HCT116 (cell line): ENCODE measurements around the gene KLK6. TPM values are rescaled to one million over a fixed set of nuclear protein-coding genes. Genes with fewer than 3 reads are reported as not detected.

ENCODE experiments used
- ATAC-seq: fragments of 200-7000 bp; cut with Tn5 transposase; 2 replicates; pipeline ENCODE4 v1.9.1; 2020; ENCODE audit warnings: mild to moderate bottlenecking, moderate library complexity
- BruUV-seq: library from RNA; stranded (reverse); fragments of 400-500 nt; replicated peaks from 2 replicates; lab custom pipeline; 2021; lab: Mats Ljungman, UMichigan
- CTCF ChIA-PET: fragments of 300-600 bp; sonication (Branson Sonifier 250); formaldehyde crosslinking; loops from one replicate; lab custom pipeline; 2021; ENCODE audit warnings: antibody characterized with exemption; lab: Charles Lee
- POLR2A ChIA-PET: fragments of 300-600, 350-600 bp; sonication (Branson Sonifier 250); formaldehyde crosslinking; loops from one replicate; lab custom pipeline; 2021; ENCODE audit warnings: antibody characterized with exemption; lab: Charles Lee
- RAD21 ChIA-PET, 2 experiments: fragments of 300-600 bp; sonication (Branson Sonifier 250); formaldehyde crosslinking; loops; one replicate each; lab custom pipeline; 2023; ENCODE audit warnings: low total read pairs in 2 of 2; ENCODE audit not compliant: uncharacterized antibody in 2 of 2, unreplicated experiment in 2 of 2, low non-redundant PET in 1 of 2; lab: Charles Lee
- DNase-seq: peaks from one replicate; pipeline ENCODE4 v3.0.0-alpha.2; 2010; ENCODE audit warnings: low read depth, low spot score
- H2AFZ ChIP-seq: fragments of 200-600 bp; shearing (Covaris generic), sonication (generic); 2 replicates; pipeline ENCODE4 v1.6.1; 2017; ENCODE audit warnings: low read depth, mixed run types, mixed read lengths, antibody characterized with exemption, low read length; ENCODE audit not compliant: poor library complexity, severe bottlenecking
- H3K27ac ChIP-seq: 2 replicates; pipeline ENCODE4 v1.5.1; 2012; ENCODE audit warnings: low read depth, low read length
- H3K27me3 ChIP-seq: fragments of 200-600 bp; sonication (generic); 2 replicates; pipeline ENCODE4 v1.6.1; 2016; ENCODE audit warnings: mixed run types, low read length, mixed read lengths; ENCODE audit not compliant: insufficient read depth
- H3K36me3 ChIP-seq, 2 experiments: fragments of 200-500 bp in 1 of 2; fragments of 200-600 bp in 1 of 2; sonication (Bioruptor generic) in 1 of 2; sonication (generic) in 1 of 2; 2 replicates each; pipeline versions ENCODE4 v1.5.1 to v1.6.1; 2014 to 2016; ENCODE audit warnings: low read length in 2 of 2, inconsistent platforms in 1 of 2, mixed read lengths in 1 of 2, mixed run types in 1 of 2; ENCODE audit not compliant: insufficient read depth in 2 of 2, control insufficient read depth in 1 of 2
- H3K4me1 ChIP-seq, 2 experiments: fragments of 200-600 bp in 1 of 2; sonication (generic) in 1 of 2; 2 replicates each; pipeline versions ENCODE4 v1.5.1 to v1.6.1; 2012 to 2017; ENCODE audit warnings: low read length in 2 of 2, inconsistent platforms in 1 of 2, mild to moderate bottlenecking in 1 of 2, mixed read lengths in 1 of 2, mixed run types in 1 of 2, moderate library complexity in 1 of 2; ENCODE audit not compliant: insufficient read depth in 2 of 2, control insufficient read depth in 1 of 2
- H3K4me2 ChIP-seq: fragments of 200-600 bp; sonication (generic); 2 replicates; pipeline ENCODE4 v1.6.1; 2017; ENCODE audit warnings: mixed run types, low read length, mixed read lengths
- H3K4me3 ChIP-seq, 2 experiments: fragments of 200-600 bp in 1 of 2; sonication (generic) in 1 of 2; replicated peaks in 1 of 2; 2 replicates each; pipeline ENCODE4 v1.5.1; 2011 to 2016; ENCODE audit warnings: low read length in 2 of 2, control low read depth in 1 of 2, low read depth in 1 of 2, mild to moderate bottlenecking in 1 of 2, mixed read lengths in 1 of 2, mixed run types in 1 of 2
- H3K79me2 ChIP-seq: fragments of 200-600 bp; sonication (generic); 2 replicates; pipeline ENCODE4 v1.6.1; 2017; ENCODE audit warnings: mild to moderate bottlenecking, mixed run types, low read length, moderate library complexity, mixed read lengths; ENCODE audit not compliant: insufficient read depth
- H3K9ac ChIP-seq: fragments of 200-600 bp; sonication (generic); 2 replicates; pipeline ENCODE4 v1.6.1; 2016; ENCODE audit warnings: low read length, mixed read lengths
- H3K9me2 ChIP-seq: fragments of 200-600 bp; sonication (generic), shearing (Covaris generic); 2 replicates; pipeline ENCODE4 v1.6.1; 2017; ENCODE audit warnings: mixed run types, mild to moderate bottlenecking, moderate library complexity; ENCODE audit not compliant: insufficient read depth
- H3K9me3 ChIP-seq, 2 experiments: fragments of 200-500 bp in 1 of 2; fragments of 200-600 bp in 1 of 2; sonication (Bioruptor generic) in 1 of 2; sonication (generic) in 1 of 2; 2 replicates each; pipeline ENCODE4 v1.6.1; 2014 to 2017; ENCODE audit warnings: low read length in 2 of 2, mixed read lengths in 2 of 2, inconsistent platforms in 1 of 2, low read depth in 1 of 2, mild to moderate bottlenecking in 1 of 2, mixed run types in 1 of 2, moderate library complexity in 1 of 2; ENCODE audit not compliant: control insufficient read depth in 1 of 2, insufficient read depth in 1 of 2
- H4K20me1 ChIP-seq: fragments of 200-600 bp; sonication (generic), shearing (Covaris generic); 2 replicates; pipeline ENCODE4 v1.6.1; 2017; ENCODE audit warnings: mixed run types, mild to moderate bottlenecking, moderate library complexity; ENCODE audit not compliant: insufficient read depth
- CBX3 ChIP-seq: IDR thresholded peaks from 2 replicates; pipeline ENCODE4 v1.6.1; 2012; ENCODE audit warnings: low read depth
- ELF1 ChIP-seq: IDR thresholded peaks from 2 replicates; pipeline ENCODE4 v1.6.1; 2012; ENCODE audit warnings: low read depth, borderline replicate concordance
- EZH2 ChIP-seq: fragments of 200-600 bp; sonication (generic); IDR thresholded peaks from 2 replicates; pipeline ENCODE4 v1.6.1; 2017; ENCODE audit warnings: antibody characterized with exemption, mixed run types
- EZH2phosphoT487 ChIP-seq: fragments of 200-600 bp; IDR thresholded peaks from 2 replicates; pipeline ENCODE4 v1.6.1; 2018; ENCODE audit warnings: antibody characterized with exemption, borderline replicate concordance
- FOSL1 ChIP-seq: IDR thresholded peaks from 2 replicates; pipeline ENCODE4 v1.6.1; 2012; ENCODE audit warnings: low read depth
- JUND ChIP-seq: IDR thresholded peaks from 2 replicates; pipeline ENCODE4 v1.6.1; 2012
- POLR2AphosphoS5 ChIP-seq: IDR thresholded peaks from 2 replicates; pipeline ENCODE4 v1.6.1; 2011; ENCODE audit warnings: mild to moderate bottlenecking, low read depth, low read length, moderate library complexity
- RAD21 ChIP-seq: IDR thresholded peaks from 2 replicates; pipeline ENCODE4 v1.6.1; 2012; ENCODE audit warnings: low read depth, mild to moderate bottlenecking
- SIN3A ChIP-seq: IDR thresholded peaks from 2 replicates; pipeline ENCODE4 v1.6.1; 2012; ENCODE audit warnings: low read depth
- SP1 ChIP-seq: IDR thresholded peaks from 2 replicates; pipeline ENCODE4 v1.6.1; 2012; ENCODE audit warnings: low read depth
- SRF ChIP-seq: IDR thresholded peaks from 2 replicates; pipeline ENCODE4 v1.6.1; 2012; ENCODE audit warnings: low read depth
- TCF7L2 ChIP-seq: IDR thresholded peaks from 2 replicates; pipeline ENCODE4 v1.7.0; 2011; ENCODE audit warnings: borderline replicate concordance, inconsistent platforms; ENCODE audit not compliant: insufficient read depth, insufficient read length; ENCODE audit errors: extremely low read depth
- ZFX ChIP-seq: fragments of 450-650 bp; IDR thresholded peaks from 2 replicates; pipeline ENCODE4 v1.6.1; 2017
- ZNF274 ChIP-seq: fragments of 200-500 bp; sonication (Bioruptor generic); IDR thresholded peaks from 2 replicates; pipeline ENCODE4 v1.6.1; 2014; ENCODE audit warnings: mild to moderate bottlenecking, low read depth, low read length, inconsistent platforms
- intact Hi-C: fragments of 100-400 bp; cut with micrococcal nuclease; formaldehyde crosslinking; loops from 2 replicates; pipeline ENCODE4 v1.10.0; 2022
- total RNA-seq: library from RNA; stranded (reverse); gene quantifications from one replicate; pipeline ENCODE4 v1.2.1, GENCODE V29; 2021; ENCODE audit not compliant: unreplicated experiment
- TF ChIP-seq, protein P1 (sequence below): IDR thresholded peaks from 2 replicates; pipeline ENCODE4 v1.6.1; 2012; ENCODE audit warnings: low read depth
- TF ChIP-seq, protein P2 (sequence below): IDR thresholded peaks from 2 replicates; pipeline ENCODE4 v1.6.1; 2012
- TF ChIP-seq, protein P3 (sequence below): IDR thresholded peaks from 2 replicates; pipeline ENCODE4 v1.6.1; 2011; ENCODE audit warnings: mild to moderate bottlenecking, low read length, moderate library complexity; ENCODE audit not compliant: insufficient replicate concordance; ENCODE audit errors: extremely low read depth
- TF ChIP-seq, protein P4 (sequence below): IDR thresholded peaks from 2 replicates; pipeline ENCODE4 v1.6.1; 2012

The KLK6 gene
- total RNA-seq, 1 experiment from 2014 or later: 40.5 TPM

DNA sequence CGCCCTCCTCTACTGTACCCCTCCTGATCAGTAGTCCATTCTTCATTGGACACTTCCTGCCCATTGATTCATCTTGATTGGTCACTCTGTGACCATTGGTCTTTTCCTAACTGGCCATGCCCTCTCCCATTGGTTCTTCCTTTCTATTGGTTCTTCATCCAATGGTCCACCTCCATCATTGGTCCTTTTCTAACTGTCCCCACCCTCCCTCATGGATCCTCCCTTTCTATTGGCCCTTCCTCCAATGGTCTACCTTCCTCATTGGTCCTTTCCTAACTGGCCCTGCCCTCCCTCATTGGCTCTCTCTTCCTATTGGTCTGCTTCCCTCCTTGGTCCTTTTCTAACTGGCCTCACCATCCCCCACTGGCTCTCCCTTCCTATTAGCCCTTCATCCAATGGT lies 7.1 kb downstream of the KLK6 start:
- Histone ChIP-seq H4K20me1 (no peaks in the 10 kb centered on the region), H3K9me3 (no peaks in the 10 kb centered on the region), H2AFZ (no peak overlapping the region), H3K9me2 (no peaks in the 10 kb centered on the region), H3K4me1 (peaks cover 10 to 26% of the 10 kb centered on the region in 2 experiments; a peak in 3 of 4 replicates), H3K4me2 (no peak overlapping the region), H3K9ac (no peak overlapping the region), H3K27ac (no peak overlapping the region), H3K27me3 (no peaks in the 10 kb centered on the region), H3K4me3 (no peak overlapping the region), H3K79me2 (no peaks in the 10 kb centered on the region), H3K36me3 (no peaks in the 10 kb centered on the region)
- POLR2A ChIA-PET: no interaction called here
- CTCF ChIA-PET: no interaction called here
- DNase-seq (no peak), ATAC-seq (no peak)
- TF ChIP-seq, protein P1, sequence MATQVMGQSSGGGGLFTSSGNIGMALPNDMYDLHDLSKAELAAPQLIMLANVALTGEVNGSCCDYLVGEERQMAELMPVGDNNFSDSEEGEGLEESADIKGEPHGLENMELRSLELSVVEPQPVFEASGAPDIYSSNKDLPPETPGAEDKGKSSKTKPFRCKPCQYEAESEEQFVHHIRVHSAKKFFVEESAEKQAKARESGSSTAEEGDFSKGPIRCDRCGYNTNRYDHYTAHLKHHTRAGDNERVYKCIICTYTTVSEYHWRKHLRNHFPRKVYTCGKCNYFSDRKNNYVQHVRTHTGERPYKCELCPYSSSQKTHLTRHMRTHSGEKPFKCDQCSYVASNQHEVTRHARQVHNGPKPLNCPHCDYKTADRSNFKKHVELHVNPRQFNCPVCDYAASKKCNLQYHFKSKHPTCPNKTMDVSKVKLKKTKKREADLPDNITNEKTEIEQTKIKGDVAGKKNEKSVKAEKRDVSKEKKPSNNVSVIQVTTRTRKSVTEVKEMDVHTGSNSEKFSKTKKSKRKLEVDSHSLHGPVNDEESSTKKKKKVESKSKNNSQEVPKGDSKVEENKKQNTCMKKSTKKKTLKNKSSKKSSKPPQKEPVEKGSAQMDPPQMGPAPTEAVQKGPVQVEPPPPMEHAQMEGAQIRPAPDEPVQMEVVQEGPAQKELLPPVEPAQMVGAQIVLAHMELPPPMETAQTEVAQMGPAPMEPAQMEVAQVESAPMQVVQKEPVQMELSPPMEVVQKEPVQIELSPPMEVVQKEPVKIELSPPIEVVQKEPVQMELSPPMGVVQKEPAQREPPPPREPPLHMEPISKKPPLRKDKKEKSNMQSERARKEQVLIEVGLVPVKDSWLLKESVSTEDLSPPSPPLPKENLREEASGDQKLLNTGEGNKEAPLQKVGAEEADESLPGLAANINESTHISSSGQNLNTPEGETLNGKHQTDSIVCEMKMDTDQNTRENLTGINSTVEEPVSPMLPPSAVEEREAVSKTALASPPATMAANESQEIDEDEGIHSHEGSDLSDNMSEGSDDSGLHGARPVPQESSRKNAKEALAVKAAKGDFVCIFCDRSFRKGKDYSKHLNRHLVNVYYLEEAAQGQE: no peak
- TF ChIP-seq POLR2AphosphoS5 (no peak), ELF1 (no peak), FOSL1 (no peak), SP1 (no peak), EZH2phosphoT487 (no peak), RAD21 (no peak), JUND (no peak), SIN3A (no peak), TCF7L2 (no peak), SRF (no peak), ZFX (no peak), EZH2 (no peak), CBX3 (no peak), ZNF274 (no peak)
- TF ChIP-seq, protein P2, sequence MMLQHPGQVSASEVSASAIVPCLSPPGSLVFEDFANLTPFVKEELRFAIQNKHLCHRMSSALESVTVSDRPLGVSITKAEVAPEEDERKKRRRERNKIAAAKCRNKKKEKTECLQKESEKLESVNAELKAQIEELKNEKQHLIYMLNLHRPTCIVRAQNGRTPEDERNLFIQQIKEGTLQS: no peak
- TF ChIP-seq, protein P3, sequence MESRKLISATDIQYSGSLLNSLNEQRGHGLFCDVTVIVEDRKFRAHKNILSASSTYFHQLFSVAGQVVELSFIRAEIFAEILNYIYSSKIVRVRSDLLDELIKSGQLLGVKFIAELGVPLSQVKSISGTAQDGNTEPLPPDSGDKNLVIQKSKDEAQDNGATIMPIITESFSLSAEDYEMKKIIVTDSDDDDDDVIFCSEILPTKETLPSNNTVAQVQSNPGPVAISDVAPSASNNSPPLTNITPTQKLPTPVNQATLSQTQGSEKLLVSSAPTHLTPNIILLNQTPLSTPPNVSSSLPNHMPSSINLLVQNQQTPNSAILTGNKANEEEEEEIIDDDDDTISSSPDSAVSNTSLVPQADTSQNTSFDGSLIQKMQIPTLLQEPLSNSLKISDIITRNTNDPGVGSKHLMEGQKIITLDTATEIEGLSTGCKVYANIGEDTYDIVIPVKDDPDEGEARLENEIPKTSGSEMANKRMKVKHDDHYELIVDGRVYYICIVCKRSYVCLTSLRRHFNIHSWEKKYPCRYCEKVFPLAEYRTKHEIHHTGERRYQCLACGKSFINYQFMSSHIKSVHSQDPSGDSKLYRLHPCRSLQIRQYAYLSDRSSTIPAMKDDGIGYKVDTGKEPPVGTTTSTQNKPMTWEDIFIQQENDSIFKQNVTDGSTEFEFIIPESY: no peak
- TF ChIP-seq, protein P4, sequence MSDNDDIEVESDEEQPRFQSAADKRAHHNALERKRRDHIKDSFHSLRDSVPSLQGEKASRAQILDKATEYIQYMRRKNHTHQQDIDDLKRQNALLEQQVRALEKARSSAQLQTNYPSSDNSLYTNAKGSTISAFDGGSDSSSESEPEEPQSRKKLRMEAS: no peak
- RAD21 ChIA-PET: no interaction called here
- no TSS peak for BruUV-seq
- intact Hi-C loops: no loop called here
